Suprapubic skin (tissue), 3 donors: ENCODE data around the gene ANKRD12.

ENCODE experiments used
- EP300 ChIP-seq: sonication (generic); formaldehyde crosslinking; IDR thresholded peaks from one replicate; pipeline ENCODE4 v1.6.1; 2017; ENCODE audit warnings: antibody characterized with exemption
- TF ChIP-seq, protein P1 (sequence below), 2 donors: fragments of 200-600 bp in 1 of 2; fragments of 450-650 bp in 1 of 2; sonication (generic) in 1 of 2; IDR thresholded peaks; one replicate each; pipeline ENCODE4 v1.5.1; 2016 to 2019; ENCODE audit warnings: antibody characterized with exemption in 2 of 2, mild to moderate bottlenecking in 1 of 2, moderate library complexity in 1 of 2

DNA sequence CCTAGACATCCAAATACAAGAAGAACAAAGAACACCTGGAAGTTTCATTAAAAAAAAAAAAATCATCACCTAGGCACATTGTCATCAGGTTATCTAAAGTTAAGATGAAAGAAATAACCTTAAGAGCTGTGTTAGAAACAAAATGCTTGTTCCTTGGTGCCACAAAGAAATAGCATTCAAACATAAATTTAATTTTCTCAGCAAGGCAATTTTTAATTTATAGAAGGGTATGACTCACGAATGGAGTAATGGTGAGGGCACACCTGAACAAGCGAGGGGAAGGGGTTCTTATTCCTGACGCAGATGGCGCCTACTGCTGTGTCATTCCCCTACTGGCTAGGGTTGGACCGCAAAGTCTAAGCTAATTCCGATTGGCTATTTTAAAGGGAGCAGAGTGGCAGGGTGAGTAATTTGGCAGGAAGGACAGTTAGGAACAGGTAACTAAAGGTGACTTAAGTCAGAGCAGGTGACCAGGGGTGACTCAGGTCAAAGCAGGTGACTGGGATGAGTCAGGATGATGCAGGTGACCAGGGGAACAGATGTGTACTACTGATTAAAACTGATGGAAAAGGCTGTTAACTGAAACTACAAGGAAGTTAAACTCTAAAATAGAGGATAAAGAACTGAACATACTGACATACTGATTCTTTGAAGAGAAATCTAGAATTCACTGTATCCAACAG is 167.9 kb downstream of the ANKRD12 start:
- TF ChIP-seq, protein P1, sequence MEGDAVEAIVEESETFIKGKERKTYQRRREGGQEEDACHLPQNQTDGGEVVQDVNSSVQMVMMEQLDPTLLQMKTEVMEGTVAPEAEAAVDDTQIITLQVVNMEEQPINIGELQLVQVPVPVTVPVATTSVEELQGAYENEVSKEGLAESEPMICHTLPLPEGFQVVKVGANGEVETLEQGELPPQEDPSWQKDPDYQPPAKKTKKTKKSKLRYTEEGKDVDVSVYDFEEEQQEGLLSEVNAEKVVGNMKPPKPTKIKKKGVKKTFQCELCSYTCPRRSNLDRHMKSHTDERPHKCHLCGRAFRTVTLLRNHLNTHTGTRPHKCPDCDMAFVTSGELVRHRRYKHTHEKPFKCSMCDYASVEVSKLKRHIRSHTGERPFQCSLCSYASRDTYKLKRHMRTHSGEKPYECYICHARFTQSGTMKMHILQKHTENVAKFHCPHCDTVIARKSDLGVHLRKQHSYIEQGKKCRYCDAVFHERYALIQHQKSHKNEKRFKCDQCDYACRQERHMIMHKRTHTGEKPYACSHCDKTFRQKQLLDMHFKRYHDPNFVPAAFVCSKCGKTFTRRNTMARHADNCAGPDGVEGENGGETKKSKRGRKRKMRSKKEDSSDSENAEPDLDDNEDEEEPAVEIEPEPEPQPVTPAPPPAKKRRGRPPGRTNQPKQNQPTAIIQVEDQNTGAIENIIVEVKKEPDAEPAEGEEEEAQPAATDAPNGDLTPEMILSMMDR (IDR thresholded peaks at IDR 0.05): no peak
- no peak for TF ChIP-seq EP300
